Measurements from ENCODE around the gene MBOAT7.

The MBOAT7 gene

GRCh38 chr19:54156953-54157352, 32.4 kb downstream of the MBOAT7 start:
- ChIA-PET POLR2A (no interaction called here), CTCF (interaction anchor here (1.4 to 1.8 kb wide), 3 partner anchors 12 to 235 kb away, joined by 3 to 9 read pairs (median 6); no protein-coding TSS in a partner anchor)
- H3K4me3 ChIP-seq (ENCODE audit: low read depth, low read length), result no peak overlapping the region
- DNase-seq (ENCODE audit: low read depth, low spot score), result no peak
- TF ChIP-seq CTCF (IDR thresholded peaks at IDR 0.05; ENCODE audit: insufficient read depth, low read length, missing control alignments), result no peak

GRCh38 chr19:54156490-54156889, 32.9 kb downstream of the MBOAT7 start:
- TF ChIP-seq CTCF (IDR thresholded peaks at IDR 0.05; ENCODE audit: insufficient read depth, low read length, missing control alignments), result no peak
- ChIA-PET CTCF (interaction anchor here (1.7 kb wide), 1 partner anchor 13 kb away, joined by 9 read pairs; no protein-coding TSS in a partner anchor), POLR2A (interaction anchor here (0.7 kb wide), 1 partner anchor 20 kb away, joined by 3 read pairs; no protein-coding TSS in a partner anchor)
- DNase-seq (ENCODE audit: low read depth, low spot score), result no peak
- H3K4me3 ChIP-seq (ENCODE audit: low read depth, low read length), result no peak overlapping the region

- no peak for TF ChIP-seq CTCF (IDR thresholded peaks at IDR 0.05; ENCODE audit: insufficient read depth, low read length, missing control alignments)
- ChIA-PET CTCF (interaction anchor here (1.7 kb wide), 1 partner anchor 14 kb away, joined by 9 read pairs; no protein-coding TSS in a partner anchor), POLR2A (interaction anchor here (0.7 to 1.4 kb wide), 2 partner anchors 12 to 19 kb away, joined by 3 read pairs; no protein-coding TSS in a partner anchor)
- no peak for DNase-seq (ENCODE audit: low read depth, low spot score)
- no peak overlapping the region for H3K4me3 ChIP-seq (ENCODE audit: low read depth, low read length)
Measured at GRCh38 chr19:54155694-54156093, 33.7 kb downstream of the MBOAT7 start.

- H3K4me3 ChIP-seq (ENCODE audit: low read depth, low read length), result no peak overlapping the region
- CTCF ChIA-PET, result no interaction called here
- POLR2A ChIA-PET, result interaction anchor here (1.4 kb wide), 1 partner anchor 11 kb away, joined by 3 read pairs; no protein-coding TSS in a partner anchor
- TF ChIP-seq CTCF (IDR thresholded peaks at IDR 0.05; ENCODE audit: insufficient read depth, low read length, missing control alignments), result no peak
- no peak for DNase-seq (ENCODE audit: low read depth, low spot score)
Measured at GRCh38 chr19:54154603-54155345, 34.6 kb downstream of the MBOAT7 start.

GRCh38 chr19:54153731-54154326, 35.6 kb downstream of the MBOAT7 start:
- ChIA-PET CTCF (no interaction called here), POLR2A (no interaction called here)
- no peak for DNase-seq (ENCODE audit: low read depth, low spot score)
- H3K4me3 ChIP-seq (ENCODE audit: low read depth, low read length), result no peak overlapping the region
- no peak for TF ChIP-seq CTCF (IDR thresholded peaks at IDR 0.05; ENCODE audit: insufficient read depth, low read length, missing control alignments)

GRCh38 chr19:54152878-54153524, 36.4 kb downstream of the MBOAT7 start:
- CTCF ChIA-PET, result no interaction called here
- no peak overlapping the region for H3K4me3 ChIP-seq (ENCODE audit: low read depth, low read length)
- POLR2A ChIA-PET, result no interaction called here
- no peak for DNase-seq (ENCODE audit: low read depth, low spot score)
- TF ChIP-seq CTCF (IDR thresholded peaks at IDR 0.05; ENCODE audit: insufficient read depth, low read length, missing control alignments), result no peak
